Fibroblast of lung (primary cell): ENCODE measurements around the gene HYAL2.

Source experiments
- CTCF ChIP-seq, 2 donors: IDR thresholded peaks in 1 of 2; conservative IDR thresholded peaks in 1 of 2; 1 replicate in 1 of 2; 2 replicates in 1 of 2; pipeline ENCODE4 v1.5.1; 2011 to 2012; ENCODE audit warnings: low read length in 2 of 2, control low read depth in 1 of 2, inconsistent platforms in 1 of 2, low read depth in 1 of 2, mild to moderate bottlenecking in 1 of 2
- EZH2 ChIP-seq: IDR thresholded peaks from 2 replicates; pipeline ENCODE4 v1.5.1; 2012; ENCODE audit warnings: low read length, control low read depth, mild to moderate bottlenecking; ENCODE audit errors: missing control alignments

GRCh38 chr3:50293079-50293801 is 29.3 kb downstream of the HYAL2 start:
- no peak for TF ChIP-seq CTCF (conservative IDR thresholded peaks at IDR 0.05 in 1 of 2, IDR thresholded peaks at IDR 0.05 in 1 of 2; ENCODE audit: low read depth in 1 of 2, low read length in 2 of 2)
- no peak for TF ChIP-seq EZH2
